GM18508 (cell line): ENCODE measurements around the gene NUB1.

Source experiments
- ATAC-seq: cut with Tn5 transposase; IDR thresholded peaks from one replicate; pipeline ENCODE4 v1.9.1; 2021; ENCODE audit warnings: moderate number of reproducible peaks; ENCODE audit not compliant: insufficient read depth, unreplicated experiment

Gene NUB1

DNA sequence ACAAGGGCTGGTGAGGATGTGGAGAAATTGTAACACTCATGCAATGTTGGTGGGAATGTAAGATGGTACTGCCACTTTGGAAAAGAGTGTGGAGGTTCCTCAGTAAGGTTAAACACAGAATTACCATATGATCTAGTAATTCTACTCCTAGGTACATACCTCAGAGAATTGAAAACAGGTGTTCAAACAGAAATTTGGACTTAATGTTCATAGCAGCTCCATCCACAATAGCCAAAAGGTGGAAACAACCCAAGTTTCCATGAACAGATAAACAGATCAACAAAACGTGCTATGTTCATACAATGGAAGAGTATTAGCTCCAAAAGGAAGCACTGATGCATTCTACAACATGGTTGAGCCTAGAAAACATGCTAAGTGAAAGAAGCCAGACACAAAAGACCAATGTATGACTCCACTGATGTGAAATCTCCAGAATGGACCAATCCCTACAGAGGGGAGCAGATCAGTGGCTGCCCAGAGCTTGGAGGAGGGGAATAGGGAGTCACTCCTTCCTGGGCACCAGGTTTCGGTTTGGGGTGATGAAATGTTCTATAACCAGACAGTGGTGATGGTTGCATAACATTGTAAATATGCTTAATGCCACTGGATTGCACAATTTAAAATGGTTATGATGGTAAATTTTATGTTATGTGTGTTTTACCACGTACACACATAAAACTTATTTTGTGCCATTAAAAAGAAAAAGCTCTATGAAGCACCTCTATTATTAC lies 73.9 kb downstream of the NUB1 start:
- no peak for ATAC-seq

DNA sequence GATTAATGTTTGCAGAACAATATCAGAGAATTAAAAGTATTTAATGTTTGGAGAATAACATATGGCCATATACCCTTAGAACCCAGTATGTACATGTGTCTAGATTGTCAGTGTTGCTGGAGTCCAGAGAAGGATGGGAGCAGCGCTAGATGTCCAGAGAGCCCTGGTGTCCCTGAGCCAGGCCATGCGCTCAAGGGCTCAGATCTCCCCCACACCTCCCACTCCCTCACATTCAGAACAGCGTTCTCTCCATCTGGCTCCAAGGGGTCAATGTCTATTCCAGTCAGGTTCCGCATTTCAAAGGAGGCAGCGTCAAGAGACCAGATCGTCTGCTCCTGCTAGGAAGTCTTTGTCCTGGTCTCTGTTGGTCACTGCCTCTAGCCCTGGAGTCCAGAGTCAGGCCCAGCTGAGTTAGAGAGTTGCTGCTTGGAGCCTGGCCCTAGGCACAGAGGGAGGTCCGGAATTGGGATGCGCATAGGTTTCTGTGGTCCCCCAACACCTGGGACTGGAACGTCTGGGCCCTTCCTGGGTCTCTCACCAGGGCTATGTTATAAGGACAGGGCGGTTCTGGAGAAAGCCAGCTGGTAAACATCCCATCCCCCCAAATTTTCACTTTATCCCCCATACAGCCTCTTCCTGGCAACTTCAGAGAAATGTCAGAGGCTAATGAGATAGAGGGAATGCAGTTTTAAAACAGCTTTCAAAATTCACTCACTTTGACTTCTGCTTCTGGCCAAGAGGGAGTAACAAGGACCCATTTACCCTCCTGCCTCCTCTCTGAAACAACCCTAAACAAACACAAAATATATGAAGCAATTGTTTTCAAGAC lies 74.7 kb downstream of the NUB1 start:
- no peak for ATAC-seq

DNA sequence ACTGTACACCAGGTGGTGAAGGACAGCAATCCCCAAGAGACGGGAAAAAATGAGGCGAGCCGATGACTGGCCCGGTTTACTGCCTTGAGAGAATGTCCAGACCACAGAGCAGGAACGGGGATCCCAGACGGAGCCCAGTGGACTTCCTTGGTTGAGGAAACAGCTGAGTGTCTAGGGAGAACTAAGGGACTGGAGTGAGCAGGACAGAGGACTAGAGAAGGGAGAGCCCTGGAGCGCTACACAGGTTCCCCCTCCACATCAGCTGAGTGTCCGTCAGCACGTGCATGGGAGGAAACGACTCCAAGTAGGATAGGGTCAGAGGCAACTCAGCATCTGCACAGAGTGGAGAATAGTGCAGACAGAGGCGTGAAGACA lies 75.3 kb downstream of the NUB1 start:
- ATAC-seq: no peak

DNA sequence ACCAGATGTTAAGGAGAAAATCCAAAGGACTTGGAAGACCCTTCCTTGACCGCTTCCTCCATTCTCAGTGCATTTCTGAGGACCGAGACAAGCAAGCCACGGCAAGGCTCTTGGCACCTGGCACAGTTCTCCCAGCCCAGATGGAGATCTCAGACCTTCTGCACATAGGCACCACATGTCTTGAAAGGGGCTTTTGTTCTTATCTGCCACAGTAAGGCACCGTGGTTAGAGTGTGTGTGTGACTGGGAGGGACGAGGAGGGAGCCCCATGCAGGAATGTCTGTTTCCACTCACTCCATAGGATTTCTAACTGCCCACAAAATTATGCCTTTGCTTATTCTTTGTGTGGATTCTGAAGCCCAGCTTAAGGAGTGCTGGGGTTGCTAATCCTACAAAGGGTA lies 78.5 kb downstream of the NUB1 start:
- no peak for ATAC-seq

DNA sequence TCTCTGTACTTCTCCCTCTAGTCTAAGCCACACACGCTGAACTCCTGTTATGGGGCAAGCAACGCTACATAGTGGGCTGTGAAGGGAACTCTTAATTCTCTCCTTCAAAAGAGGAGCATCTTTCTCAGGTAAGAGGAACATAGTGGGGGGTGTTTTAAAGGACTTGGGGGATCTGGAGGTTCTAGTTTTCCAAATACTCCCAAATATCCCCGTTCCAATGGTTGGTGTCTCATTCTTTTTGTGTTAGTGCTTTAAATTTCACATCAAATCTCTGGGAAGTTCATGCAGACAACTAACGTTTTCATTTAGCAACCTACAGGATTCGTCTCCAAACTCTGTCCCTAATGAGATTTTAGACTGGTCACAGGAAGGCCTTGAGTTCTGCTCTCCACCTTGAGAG lies 80.6 kb downstream of the NUB1 start:
- no peak for ATAC-seq

DNA sequence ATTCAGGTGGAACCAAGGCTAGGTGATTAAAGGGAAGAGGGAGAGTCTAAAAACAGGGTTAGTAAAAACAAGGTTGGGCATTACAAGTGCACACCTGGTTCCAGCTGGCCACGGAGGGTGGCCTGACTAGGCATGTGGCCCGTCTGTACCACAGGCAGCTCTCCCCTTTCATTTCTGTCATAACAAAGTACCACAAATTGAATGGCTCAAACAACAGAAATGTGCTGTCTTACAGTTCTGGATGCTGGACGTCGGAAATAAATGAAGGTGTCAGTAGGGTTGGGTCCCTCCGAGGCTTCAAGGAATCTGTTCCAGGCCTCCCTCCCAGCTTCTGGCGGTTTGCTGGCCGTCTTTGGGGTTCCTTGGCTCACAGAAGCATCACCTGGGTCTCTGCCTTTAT lies 81.6 kb downstream of the NUB1 start:
- no peak for ATAC-seq

DNA sequence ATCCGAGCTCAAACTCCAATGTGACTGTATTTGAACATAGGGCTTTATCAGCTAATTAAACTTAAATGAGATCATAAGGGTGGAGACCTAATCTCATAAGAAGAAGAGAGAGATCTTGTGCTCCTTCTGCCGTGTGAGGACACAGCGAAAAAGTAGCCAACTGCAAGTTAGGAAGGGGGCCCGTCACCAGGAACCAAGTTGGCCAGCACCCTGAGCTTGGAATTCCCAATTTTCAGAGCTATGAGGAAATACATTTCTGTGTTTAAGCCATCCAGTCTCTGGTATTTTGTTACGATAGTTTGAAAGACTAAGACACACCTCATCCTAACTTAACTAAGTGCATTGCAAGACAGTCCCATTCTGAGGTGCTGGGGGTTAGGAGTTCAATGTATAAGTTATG lies 82.3 kb downstream of the NUB1 start:
- ATAC-seq: no peak

DNA sequence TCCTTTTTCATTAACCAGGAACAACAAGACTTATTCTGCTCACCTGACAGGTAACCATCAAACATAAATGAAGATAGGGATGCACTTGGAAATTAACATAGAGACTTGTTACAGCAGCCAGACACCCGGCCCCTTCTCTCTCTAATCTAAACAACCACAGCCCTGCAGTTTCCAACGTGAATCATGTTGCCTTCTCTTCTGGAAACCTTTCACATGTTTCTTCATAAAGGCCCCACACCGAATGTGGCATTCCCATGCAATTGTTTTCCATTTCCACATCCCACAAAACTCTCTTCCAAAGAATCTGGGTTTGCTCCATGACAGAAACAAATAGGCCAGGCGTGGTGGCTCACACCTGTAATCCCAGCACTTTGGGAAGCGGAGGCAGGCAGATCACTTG lies 83.2 kb downstream of the NUB1 start:
- no peak for ATAC-seq

DNA sequence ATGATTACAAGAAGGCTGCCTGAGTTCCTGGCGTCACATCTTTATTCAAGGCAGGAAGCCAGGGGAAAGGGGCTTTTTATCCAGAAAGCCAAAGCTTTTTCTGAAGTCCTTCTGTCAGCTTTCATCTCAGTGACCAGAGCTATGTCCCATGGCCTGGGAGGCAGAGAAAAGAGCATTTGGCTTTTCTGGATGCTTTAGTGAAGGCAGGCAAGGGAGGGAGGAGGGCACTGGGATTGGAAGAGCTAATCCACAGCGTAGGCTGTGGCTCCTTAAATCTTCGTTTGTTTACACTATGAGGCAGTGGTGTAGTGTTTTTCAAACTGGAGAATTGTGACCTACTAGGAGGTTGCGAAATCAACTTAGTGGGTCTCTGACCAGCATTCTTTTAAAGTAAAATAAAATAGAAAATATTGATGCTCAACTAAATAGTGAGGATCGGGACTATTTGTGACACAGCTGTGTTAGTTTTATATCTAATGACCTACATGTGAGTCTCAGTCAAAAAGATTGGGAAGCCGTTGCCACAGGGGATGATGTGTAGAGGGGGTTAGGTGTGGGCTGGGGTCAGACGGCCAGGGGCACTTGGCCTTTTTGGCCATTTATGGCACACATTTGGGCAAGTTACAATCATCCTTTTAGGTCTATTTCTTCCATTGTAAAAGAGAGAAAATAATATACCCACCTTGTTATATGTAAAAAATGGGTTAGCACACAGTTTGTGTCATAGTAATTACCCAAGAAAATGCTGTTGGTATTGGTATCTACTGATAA lies 84.2 kb downstream of the NUB1 start:
- no peak for ATAC-seq

DNA sequence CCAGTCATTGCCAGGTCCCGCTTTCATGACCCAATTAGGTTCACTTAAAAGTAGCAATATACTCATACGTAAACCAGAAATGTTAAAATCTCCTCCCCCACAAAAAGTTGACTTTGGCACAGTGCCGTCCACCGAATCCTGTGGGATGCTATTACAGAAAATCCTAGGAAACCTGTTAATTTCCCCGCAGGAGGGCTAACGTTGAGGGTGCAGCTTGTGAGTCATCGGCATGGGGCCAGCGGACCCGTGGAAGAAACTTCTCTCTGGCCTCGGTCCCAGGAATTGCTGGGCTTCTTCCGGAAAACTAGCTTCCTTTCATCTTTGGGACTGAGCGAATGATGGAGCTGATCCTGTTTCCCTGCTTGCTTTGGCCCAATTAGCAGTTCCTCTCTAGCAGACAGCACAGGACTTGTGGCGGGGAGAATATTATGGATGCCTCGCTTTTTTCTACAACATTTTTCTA lies 84.9 kb downstream of the NUB1 start:
- no peak for ATAC-seq

DNA sequence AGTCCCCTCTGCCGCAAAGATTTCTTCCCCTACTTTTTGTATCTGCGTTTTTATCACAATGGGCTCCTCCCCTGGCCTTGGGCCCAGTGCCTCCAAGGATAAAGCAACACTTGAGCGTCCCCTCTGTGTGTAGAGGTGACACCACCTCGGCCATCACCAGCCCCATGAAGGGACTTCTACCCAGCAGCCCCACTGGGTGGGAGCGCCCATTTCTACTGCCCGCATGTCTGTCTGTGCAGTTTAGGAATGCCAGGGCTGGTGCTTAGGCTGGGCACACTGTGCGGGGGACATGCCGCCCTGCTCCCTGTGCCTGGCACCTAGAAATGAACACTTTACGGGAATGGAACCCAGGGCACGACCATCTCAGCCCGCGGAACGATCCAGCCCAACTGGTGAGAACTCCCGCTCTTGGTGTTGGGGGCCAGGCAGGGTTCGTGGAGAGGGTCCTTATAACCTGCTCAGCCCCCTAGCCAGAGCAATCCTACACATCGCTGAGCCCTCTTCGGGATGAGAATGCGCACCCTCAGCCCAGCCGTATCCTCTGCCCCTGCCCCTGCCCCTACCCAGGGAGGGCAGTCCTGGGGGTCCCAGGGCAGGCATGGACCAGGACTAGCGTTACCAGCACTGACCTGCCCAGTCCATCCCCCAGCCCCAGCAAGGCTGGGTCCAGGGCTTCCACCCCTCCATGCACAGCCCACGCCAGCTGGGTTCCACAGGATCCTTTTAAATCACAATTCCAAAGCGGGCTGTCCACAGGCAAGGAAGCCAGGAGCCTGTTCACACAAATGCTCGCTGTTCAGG lies 85.5 kb downstream of the NUB1 start:
- no peak for ATAC-seq

DNA sequence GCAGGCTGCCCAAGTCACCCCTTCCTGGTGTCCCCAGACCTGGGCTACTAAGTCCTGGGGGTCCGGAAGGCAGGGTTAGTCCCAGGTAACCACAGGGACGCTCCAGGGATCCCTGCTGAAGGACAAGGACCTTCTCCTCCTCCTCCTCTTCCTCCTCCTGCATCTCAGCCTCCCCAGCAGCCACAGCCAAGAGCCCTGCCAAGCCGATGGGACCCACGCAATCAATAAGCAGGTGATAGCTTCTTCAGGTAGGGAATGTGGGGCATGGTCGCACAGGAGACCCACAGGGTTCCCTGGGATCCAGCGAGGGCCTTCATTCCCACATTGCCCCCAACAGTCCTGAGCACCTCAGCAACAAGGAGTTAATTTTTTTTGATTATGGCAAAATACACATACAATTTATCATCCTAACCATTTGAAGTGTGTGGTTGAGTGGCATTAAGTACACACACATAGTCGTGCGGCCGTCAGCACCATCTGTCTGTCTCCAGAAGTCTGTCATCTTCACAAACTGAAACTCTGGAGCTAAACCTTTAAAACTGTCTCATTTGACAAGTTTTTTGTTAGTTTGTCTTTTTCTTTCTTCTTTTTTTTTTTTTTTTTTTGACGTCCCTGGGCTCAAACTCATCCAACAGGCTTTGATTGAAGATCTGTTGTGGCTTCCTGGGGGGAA lies 86.2 kb downstream of the NUB1 start:
- ATAC-seq: no peak
